Hepatocyte (in vitro differentiated cells): ENCODE data around the gene TRPM3. TPM values are rescaled to one million over a fixed set of nuclear protein-coding genes. Genes with fewer than 3 reads are reported as not detected.

Source experiments
- DNase-seq: peaks from one replicate; pipeline ENCODE4 v3.0.0-alpha.2; 2016; ENCODE audit warnings: low spot score
- H2AFZ ChIP-seq: fragments of 200-600 bp; sonication (generic); 2 replicates; pipeline ENCODE4 v1.6.0; 2016; ENCODE audit warnings: antibody characterized with exemption, mild to moderate bottlenecking
- H3K27ac ChIP-seq: fragments of 200-600 bp; sonication (generic); 2 replicates; pipeline ENCODE4 v1.5.1; 2016; ENCODE audit warnings: mild to moderate bottlenecking
- H3K27me3 ChIP-seq: fragments of 200-600 bp; sonication (generic); 2 replicates; pipeline ENCODE4 v1.6.1; 2016
- H3K36me3 ChIP-seq: fragments of 200-600 bp; sonication (generic); replicated peaks from 2 replicates; pipeline ENCODE4 v1.5.1; 2016; ENCODE audit warnings: low read depth; ENCODE audit not compliant: insufficient read depth
- H3K4me1 ChIP-seq: fragments of 200-600 bp; sonication (generic); 2 replicates; pipeline ENCODE4 v1.5.1; 2016; ENCODE audit warnings: mild to moderate bottlenecking, moderate library complexity; ENCODE audit not compliant: insufficient read depth
- H3K4me2 ChIP-seq: fragments of 200-600 bp; sonication (generic); 2 replicates; pipeline ENCODE4 v1.6.0; 2016
- H3K4me3 ChIP-seq: fragments of 200-600 bp; sonication (generic); 2 replicates; pipeline ENCODE4 v1.5.1; 2016; ENCODE audit warnings: mild to moderate bottlenecking
- H3K79me2 ChIP-seq: fragments of 200-600 bp; sonication (generic); 2 replicates; pipeline ENCODE4 v1.6.0; 2017; ENCODE audit warnings: mild to moderate bottlenecking
- H3K9me2 ChIP-seq: fragments of 200-600 bp; sonication (generic); replicated peaks from 2 replicates; pipeline ENCODE4 v1.6.0; 2017; ENCODE audit warnings: mild to moderate bottlenecking; ENCODE audit not compliant: insufficient read depth
- H3K9me3 ChIP-seq: fragments of 200-600 bp; sonication (generic); 2 replicates; pipeline ENCODE4 v1.5.1; 2016; ENCODE audit warnings: low read depth, mild to moderate bottlenecking
- H4K20me1 ChIP-seq: fragments of 200-600 bp; sonication (generic); 2 replicates; pipeline ENCODE4 v1.6.0; 2016; ENCODE audit warnings: mild to moderate bottlenecking; ENCODE audit not compliant: insufficient read depth, poor library complexity, severe bottlenecking
- EZH2 ChIP-seq: fragments of 200-600 bp; sonication (generic); IDR thresholded peaks from 2 replicates; pipeline ENCODE4 v1.6.1; 2016; ENCODE audit warnings: antibody characterized with exemption, mild to moderate bottlenecking, borderline replicate concordance
- EZH2phosphoT487 ChIP-seq: fragments of 200-600 bp; sonication (generic); IDR thresholded peaks from one replicate; pipeline ENCODE4 v1.6.1; 2018; ENCODE audit warnings: antibody characterized with exemption, mild to moderate bottlenecking, low read depth, moderate library complexity; ENCODE audit not compliant: unreplicated experiment, severe bottlenecking
- WGBS: methylation state at CpG from one replicate; pipeline ENCODE4 v1.1.6; 2016; ENCODE audit warnings: low lambda C conversion rate; ENCODE audit errors: missing lambda C conversion rate; 5-methylcytosine and 5-hydroxymethylcytosine counted together
- polyA plus RNA-seq: library from polyadenylated mRNA; unstranded; fragments of >200 nt; fragmentation: Nextera tagmentation; extraction: Ambion mirVana; gene quantifications from 2 replicates; pipeline ENCODE4 v1.2.1, GENCODE V29; 2016
- total RNA-seq: library from RNA; depleted of rRNA; stranded (reverse); fragments of >200 nt; gene quantifications from 2 replicates; pipeline ENCODE4 v1.2.3, GENCODE V29; 2014
- TF ChIP-seq, protein P1 (sequence below): fragments of 200-600 bp; sonication (generic); IDR thresholded peaks from 2 replicates; pipeline ENCODE4 v1.5.1; 2016; ENCODE audit warnings: antibody characterized with exemption, mild to moderate bottlenecking; ENCODE audit not compliant: poor library complexity

The TRPM3 gene
- total and polyA plus RNA-seq, 2 experiments from 2014 or later: 0.60 to 0.68 TPM

DNA sequence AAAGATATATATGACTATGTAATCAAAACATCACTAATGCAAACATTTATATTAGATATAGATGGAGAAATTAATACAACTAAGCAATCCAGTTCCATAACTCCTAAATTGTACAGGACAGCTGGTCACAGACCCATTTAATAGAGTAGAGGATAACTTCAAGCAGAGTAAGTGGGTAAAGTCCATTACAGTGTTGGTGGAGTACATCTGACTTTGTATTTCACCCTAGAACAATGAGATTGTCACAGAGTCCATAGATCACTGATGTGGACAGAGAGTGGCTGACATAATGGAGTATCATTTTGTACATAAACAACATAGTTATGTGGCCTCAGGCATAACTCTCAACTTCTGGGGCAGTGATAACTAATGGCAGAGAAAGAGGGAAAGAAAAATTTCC is 439.1 kb downstream of the TRPM3 start:
- H4K20me1 ChIP-seq: no peaks in the 10 kb centered on the region
- TF ChIP-seq EZH2 (no peak), EZH2phosphoT487 (no peak)
- no peak for DNase-seq
- H3K4me2 ChIP-seq: no peak overlapping the region
- H3K4me3 ChIP-seq: no peak overlapping the region
- H3K79me2 ChIP-seq: no peaks in the 10 kb centered on the region
- no peak overlapping the region for H3K27ac ChIP-seq
- no peaks in the 10 kb centered on the region for H3K36me3 ChIP-seq
- no peaks in the 10 kb centered on the region for H3K4me1 ChIP-seq
- no peak overlapping the region for H2AFZ ChIP-seq
- H3K9me2 ChIP-seq: no peaks in the 10 kb centered on the region
- no peaks in the 10 kb centered on the region for H3K9me3 ChIP-seq
- H3K27me3 ChIP-seq: no peaks in the 10 kb centered on the region

DNA sequence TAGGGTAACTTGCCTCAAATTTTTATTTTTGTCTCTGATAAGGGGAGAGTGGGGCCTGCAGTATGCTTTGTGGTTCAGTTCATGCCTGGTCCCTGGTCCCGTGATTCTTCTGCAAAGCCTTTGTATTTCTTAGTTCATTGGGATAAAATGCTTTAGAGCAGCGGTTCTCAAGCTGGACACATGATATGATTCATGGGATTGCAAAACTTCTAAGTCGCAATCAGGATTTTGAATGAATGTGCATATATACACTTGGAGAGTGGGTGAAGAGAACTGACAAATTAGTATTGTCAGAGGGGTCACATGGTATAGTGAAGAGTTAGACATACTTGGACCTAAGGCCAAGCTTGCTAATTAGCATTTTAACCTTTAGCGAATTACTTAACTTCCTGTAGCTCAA is 441.6 kb downstream of the TRPM3 start:
- WGBS: 88% methylated on average over 4 of the region's 4 CpGs
- no peak for TF ChIP-seq EZH2phosphoT487
- TF ChIP-seq, protein P1, sequence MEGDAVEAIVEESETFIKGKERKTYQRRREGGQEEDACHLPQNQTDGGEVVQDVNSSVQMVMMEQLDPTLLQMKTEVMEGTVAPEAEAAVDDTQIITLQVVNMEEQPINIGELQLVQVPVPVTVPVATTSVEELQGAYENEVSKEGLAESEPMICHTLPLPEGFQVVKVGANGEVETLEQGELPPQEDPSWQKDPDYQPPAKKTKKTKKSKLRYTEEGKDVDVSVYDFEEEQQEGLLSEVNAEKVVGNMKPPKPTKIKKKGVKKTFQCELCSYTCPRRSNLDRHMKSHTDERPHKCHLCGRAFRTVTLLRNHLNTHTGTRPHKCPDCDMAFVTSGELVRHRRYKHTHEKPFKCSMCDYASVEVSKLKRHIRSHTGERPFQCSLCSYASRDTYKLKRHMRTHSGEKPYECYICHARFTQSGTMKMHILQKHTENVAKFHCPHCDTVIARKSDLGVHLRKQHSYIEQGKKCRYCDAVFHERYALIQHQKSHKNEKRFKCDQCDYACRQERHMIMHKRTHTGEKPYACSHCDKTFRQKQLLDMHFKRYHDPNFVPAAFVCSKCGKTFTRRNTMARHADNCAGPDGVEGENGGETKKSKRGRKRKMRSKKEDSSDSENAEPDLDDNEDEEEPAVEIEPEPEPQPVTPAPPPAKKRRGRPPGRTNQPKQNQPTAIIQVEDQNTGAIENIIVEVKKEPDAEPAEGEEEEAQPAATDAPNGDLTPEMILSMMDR: no peak
- no peak for TF ChIP-seq EZH2
- DNase-seq: no peak
- Histone ChIP-seq H3K27ac (no peak overlapping the region), H3K4me3 (no peak overlapping the region), H2AFZ (no peak overlapping the region), H3K4me1 (no peaks in the 10 kb centered on the region), H3K36me3 (no peaks in the 10 kb centered on the region), H3K27me3 (no peaks in the 10 kb centered on the region), H3K79me2 (no peaks in the 10 kb centered on the region), H3K4me2 (no peak overlapping the region), H3K9me3 (no peaks in the 10 kb centered on the region), H4K20me1 (no peaks in the 10 kb centered on the region), H3K9me2 (no peaks in the 10 kb centered on the region)

DNA sequence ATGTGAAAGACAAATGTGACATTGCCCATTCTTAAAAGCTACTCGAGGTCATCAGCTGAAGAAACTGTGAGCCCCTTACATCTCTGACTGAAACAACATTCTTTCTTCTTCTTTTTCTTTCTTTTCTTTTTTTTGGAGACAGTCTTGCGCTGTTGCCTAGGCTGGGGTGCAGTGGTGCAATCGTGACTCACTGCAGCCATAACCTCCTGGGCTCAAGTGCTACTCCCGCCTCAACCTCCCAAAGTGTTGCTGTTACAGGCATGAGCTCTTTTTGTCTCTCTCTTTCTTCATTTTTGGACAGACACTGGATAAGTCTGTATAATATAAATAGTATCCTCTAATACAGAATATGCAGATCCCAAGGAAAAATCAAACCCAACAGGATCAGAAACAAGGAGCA is 443.3 kb downstream of the TRPM3 start:
- Histone ChIP-seq H3K27ac (no peak overlapping the region), H3K9me2 (no peaks in the 10 kb centered on the region), H4K20me1 (no peaks in the 10 kb centered on the region), H3K4me2 (no peak overlapping the region), H3K9me3 (no peaks in the 10 kb centered on the region), H2AFZ (no peak overlapping the region), H3K36me3 (no peaks in the 10 kb centered on the region), H3K79me2 (no peaks in the 10 kb centered on the region), H3K4me1 (no peaks in the 10 kb centered on the region), H3K27me3 (no peaks in the 10 kb centered on the region), H3K4me3 (no peak overlapping the region)
- TF ChIP-seq EZH2phosphoT487 (no peak), EZH2 (no peak)
- TF ChIP-seq, protein P1: no peak
- 86% methylated on average over 4 of the region's 4 CpGs for WGBS
- DNase-seq: no peak

DNA sequence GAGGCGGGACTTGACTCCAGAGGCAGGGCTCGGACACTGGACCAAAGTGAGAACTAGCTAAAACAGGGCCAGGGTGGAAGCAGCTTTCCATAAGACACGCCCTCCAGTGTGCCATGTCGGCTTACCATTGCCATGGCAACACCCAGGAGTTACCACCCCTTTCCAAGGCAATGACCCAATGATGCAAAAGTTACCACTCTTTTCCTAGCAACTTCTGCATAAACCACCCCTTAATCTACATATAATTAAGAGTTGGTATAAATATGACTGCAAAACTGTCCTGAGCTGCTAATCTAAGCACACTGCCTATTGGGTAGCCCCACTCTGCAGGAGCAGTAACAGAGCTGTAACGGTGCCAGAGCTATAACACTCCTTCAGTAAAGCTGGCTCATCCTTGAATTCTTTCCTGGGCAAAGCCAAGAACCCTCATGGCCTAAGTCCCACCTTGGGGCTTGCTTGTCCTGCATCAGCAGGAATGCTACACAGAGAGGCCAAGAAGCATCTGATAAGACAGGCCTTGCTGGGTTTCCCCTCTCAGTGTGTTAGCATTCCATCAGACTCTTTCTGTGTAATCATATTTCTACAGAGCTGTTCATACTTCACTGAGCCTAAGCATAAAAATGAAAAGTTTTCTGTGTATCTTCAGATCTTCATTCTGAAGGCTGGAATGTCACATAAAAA is 444.2 kb downstream of the TRPM3 start:
- 97% methylated on average over 5 of the region's 5 CpGs for WGBS
- peak; percentile 5 for DNase-seq
- Histone ChIP-seq H3K4me2 (no peak overlapping the region), H3K9me2 (no peaks in the 10 kb centered on the region), H3K79me2 (no peaks in the 10 kb centered on the region), H3K9me3 (no peaks in the 10 kb centered on the region), H3K4me1 (no peaks in the 10 kb centered on the region), H3K27me3 (no peaks in the 10 kb centered on the region), H3K36me3 (no peaks in the 10 kb centered on the region), H3K4me3 (no peak overlapping the region), H3K27ac (no peak overlapping the region), H4K20me1 (no peaks in the 10 kb centered on the region), H2AFZ (no peak overlapping the region)
- TF ChIP-seq EZH2phosphoT487 (no peak), EZH2 (no peak)
- TF ChIP-seq, protein P1: no peak
